ENCODE measurements around the gene OR2V1.
"Not testable (repeated sequence)": the region's sequence is repeated elsewhere in the genome, so short reads cannot be mapped to it uniquely, and the experiment has no call there.

Gene OR2V1

GRCh38 chr5:181136361-181136955, 5.5 kb upstream of the OR2V1 start:
- no peaks in the 10 kb centered on the region for H3K4me1 ChIP-seq (ENCODE audit: insufficient read depth, low read length)
- no peaks in the 10 kb centered on the region for H3K36me3 ChIP-seq (ENCODE audit: insufficient read depth, low read length)
- no peak overlapping the region for H3K27ac ChIP-seq (ENCODE audit: low read depth, low read length)
- no peak overlapping the region for H3K4me3 ChIP-seq (ENCODE audit: low read depth in 1 of 2, low read length in 2 of 2)
- no peak overlapping the region for H3K9ac ChIP-seq (ENCODE audit: low read length)
- H3K9me3 ChIP-seq (ENCODE audit: low read length): no peaks in the 10 kb centered on the region
- peaks cover 0 to 8% of the 10 kb centered on the region in 2 donors for H3K27me3 ChIP-seq (ENCODE audit: control insufficient read depth in 1 of 2, insufficient read depth in 2 of 2, low read length in 2 of 2)

- Histone ChIP-seq H3K9me3 (ENCODE audit: low read length) (no peaks in the 10 kb centered on the region), H3K27me3 (ENCODE audit: control insufficient read depth in 1 of 2, insufficient read depth in 2 of 2, low read length in 2 of 2) (peaks cover 0 to 15% of the 10 kb centered on the region in 2 donors), H3K4me3 (ENCODE audit: low read depth in 1 of 2, low read length in 2 of 2) (no peak overlapping the region), H3K36me3 (ENCODE audit: insufficient read depth, low read length) (no peaks in the 10 kb centered on the region), H3K27ac (ENCODE audit: low read depth, low read length) (no peak overlapping the region), H3K4me1 (ENCODE audit: insufficient read depth, low read length) (no peaks in the 10 kb centered on the region), H3K9ac (ENCODE audit: low read length) (no peak overlapping the region)
Measured at GRCh38 chr5:181134259-181134658, 3.3 kb upstream of the OR2V1 start.

GRCh38 chr5:181133610-181134231, 2.8 kb upstream of the OR2V1 start:
- peaks cover 0 to 16% of the 10 kb centered on the region in 2 donors for H3K27me3 ChIP-seq (ENCODE audit: control insufficient read depth in 1 of 2, insufficient read depth in 2 of 2, low read length in 2 of 2)
- no peaks in the 10 kb centered on the region for H3K36me3 ChIP-seq (ENCODE audit: insufficient read depth, low read length)
- H3K4me1 ChIP-seq (ENCODE audit: insufficient read depth, low read length): no peaks in the 10 kb centered on the region
- H3K9ac ChIP-seq (ENCODE audit: low read length): no peak overlapping the region
- no peak overlapping the region for H3K4me3 ChIP-seq (ENCODE audit: low read depth in 1 of 2, low read length in 2 of 2)
- H3K9me3 ChIP-seq (ENCODE audit: low read length): no peaks in the 10 kb centered on the region
- H3K27ac ChIP-seq (ENCODE audit: low read depth, low read length): no peak overlapping the region

GRCh38 chr5:181133083-181133482, 2.1 kb upstream of the OR2V1 start:
- no peaks in the 10 kb centered on the region for H3K4me1 ChIP-seq (ENCODE audit: insufficient read depth, low read length)
- no peak overlapping the region for H3K9ac ChIP-seq (ENCODE audit: low read length)
- H3K36me3 ChIP-seq (ENCODE audit: insufficient read depth, low read length): no peaks in the 10 kb centered on the region
- H3K4me3 ChIP-seq (ENCODE audit: low read depth in 1 of 2, low read length in 2 of 2): no peak overlapping the region
- no peaks in the 10 kb centered on the region for H3K9me3 ChIP-seq (ENCODE audit: low read length)
- H3K27ac ChIP-seq (ENCODE audit: low read depth, low read length): no peak overlapping the region
- peaks cover under 1 to 21% of the 10 kb centered on the region in 2 donors for H3K27me3 ChIP-seq (ENCODE audit: control insufficient read depth in 1 of 2, insufficient read depth in 2 of 2, low read length in 2 of 2)

- Histone ChIP-seq H3K27me3 (ENCODE audit: control insufficient read depth in 1 of 2, insufficient read depth in 2 of 2, low read length in 2 of 2) (peaks cover 6 to 29% of the 10 kb centered on the region in 2 donors), H3K27ac (ENCODE audit: low read depth, low read length) (no peak overlapping the region), H3K9me3 (ENCODE audit: low read length) (no peaks in the 10 kb centered on the region), H3K36me3 (ENCODE audit: insufficient read depth, low read length) (no peaks in the 10 kb centered on the region), H3K9ac (ENCODE audit: low read length) (no peak overlapping the region), H3K4me3 (ENCODE audit: low read depth in 1 of 2, low read length in 2 of 2) (no peak overlapping the region), H3K4me1 (ENCODE audit: insufficient read depth, low read length) (no peaks in the 10 kb centered on the region)
Measured at GRCh38 chr5:181131514-181131913, 545 bp upstream of the OR2V1 start.

- peaks cover 6 to 29% of the 10 kb centered on the region in 2 donors for H3K27me3 ChIP-seq (ENCODE audit: control insufficient read depth in 1 of 2, insufficient read depth in 2 of 2, low read length in 2 of 2)
- not testable (repeated sequence) for H3K36me3 ChIP-seq (ENCODE audit: insufficient read depth, low read length); H3K9ac ChIP-seq (ENCODE audit: low read length); H3K4me1 ChIP-seq (ENCODE audit: insufficient read depth, low read length); H3K9me3 ChIP-seq (ENCODE audit: low read length); H3K4me3 ChIP-seq (ENCODE audit: low read depth in 1 of 2, low read length in 2 of 2); H3K27ac ChIP-seq (ENCODE audit: low read depth, low read length)
Measured at GRCh38 chr5:181130081-181130480, 888 bp downstream of the OR2V1 start.

- Histone ChIP-seq H3K4me1 (ENCODE audit: insufficient read depth, low read length) (no peaks in the 10 kb centered on the region), H3K9me3 (ENCODE audit: low read length) (no peaks in the 10 kb centered on the region), H3K9ac (ENCODE audit: low read length) (no peak overlapping the region), H3K27ac (ENCODE audit: low read depth, low read length) (no peak overlapping the region), H3K36me3 (ENCODE audit: insufficient read depth, low read length) (no peaks in the 10 kb centered on the region), H3K4me3 (ENCODE audit: low read depth in 1 of 2, low read length in 2 of 2) (no peak overlapping the region), H3K27me3 (ENCODE audit: control insufficient read depth in 1 of 2, insufficient read depth in 2 of 2, low read length in 2 of 2) (peaks cover 6 to 29% of the 10 kb centered on the region in 2 donors)
Measured at GRCh38 chr5:181129601-181130000, 1.4 kb downstream of the OR2V1 start.

- Histone ChIP-seq H3K36me3 (ENCODE audit: insufficient read depth, low read length) (no peaks in the 10 kb centered on the region), H3K9me3 (ENCODE audit: low read length) (no peaks in the 10 kb centered on the region), H3K27me3 (ENCODE audit: control insufficient read depth in 1 of 2, insufficient read depth in 2 of 2, low read length in 2 of 2) (peaks cover 6 to 29% of the 10 kb centered on the region in 2 donors), H3K9ac (ENCODE audit: low read length) (no peak overlapping the region), H3K4me1 (ENCODE audit: insufficient read depth, low read length) (no peaks in the 10 kb centered on the region), H3K4me3 (ENCODE audit: low read depth in 1 of 2, low read length in 2 of 2) (no peak overlapping the region), H3K27ac (ENCODE audit: low read depth, low read length) (no peak overlapping the region)
Measured at GRCh38 chr5:181127907-181128626, 2.9 kb downstream of the OR2V1 start.

GRCh38 chr5:181127456-181127855, 3.5 kb downstream of the OR2V1 start:
- Histone ChIP-seq H3K36me3 (ENCODE audit: insufficient read depth, low read length) (no peaks in the 10 kb centered on the region), H3K27me3 (ENCODE audit: control insufficient read depth in 1 of 2, insufficient read depth in 2 of 2, low read length in 2 of 2) (peaks cover 6 to 31% of the 10 kb centered on the region in 2 donors), H3K4me3 (ENCODE audit: low read depth in 1 of 2, low read length in 2 of 2) (no peak overlapping the region), H3K4me1 (ENCODE audit: insufficient read depth, low read length) (no peaks in the 10 kb centered on the region), H3K27ac (ENCODE audit: low read depth, low read length) (no peak overlapping the region), H3K9me3 (ENCODE audit: low read length) (no peaks in the 10 kb centered on the region), H3K9ac (ENCODE audit: low read length) (no peak overlapping the region)

- H3K9me3 ChIP-seq (ENCODE audit: low read length): no peaks in the 10 kb centered on the region
- peaks cover 6 to 37% of the 10 kb centered on the region in 2 donors for H3K27me3 ChIP-seq (ENCODE audit: control insufficient read depth in 1 of 2, insufficient read depth in 2 of 2, low read length in 2 of 2)
- H3K36me3 ChIP-seq (ENCODE audit: insufficient read depth, low read length): no peaks in the 10 kb centered on the region
- no peak overlapping the region for H3K27ac ChIP-seq (ENCODE audit: low read depth, low read length)
- H3K4me1 ChIP-seq (ENCODE audit: insufficient read depth, low read length): no peaks in the 10 kb centered on the region
- no peak overlapping the region for H3K4me3 ChIP-seq (ENCODE audit: low read depth in 1 of 2, low read length in 2 of 2)
- no peak overlapping the region for H3K9ac ChIP-seq (ENCODE audit: low read length)
Measured at GRCh38 chr5:181126841-181127240, 4.1 kb downstream of the OR2V1 start.

- no peak overlapping the region for H3K9ac ChIP-seq (ENCODE audit: low read length)
- H3K4me1 ChIP-seq (ENCODE audit: insufficient read depth, low read length): no peaks in the 10 kb centered on the region
- no peaks in the 10 kb centered on the region for H3K36me3 ChIP-seq (ENCODE audit: insufficient read depth, low read length)
- H3K9me3 ChIP-seq (ENCODE audit: low read length): no peaks in the 10 kb centered on the region
- no peak overlapping the region for H3K27ac ChIP-seq (ENCODE audit: low read depth, low read length)
- peaks cover 11 to 31% of the 10 kb centered on the region in 2 donors for H3K27me3 ChIP-seq (ENCODE audit: control insufficient read depth in 1 of 2, insufficient read depth in 2 of 2, low read length in 2 of 2)
- H3K4me3 ChIP-seq (ENCODE audit: low read depth in 1 of 2, low read length in 2 of 2): no peak overlapping the region
Measured at GRCh38 chr5:181124526-181124925, 6.4 kb downstream of the OR2V1 start.

All from muscle layer of colon (tissue), 2 donors.